ENCODE results near the gene SNAPIN.
A peak's percentile ranks its signal among the peaks of the same experiment; 100 is the strongest.
"Not testable (repeated sequence)": the region's sequence is repeated elsewhere in the genome, so short reads cannot be mapped to it uniquely, and the experiment has no call there.

The SNAPIN gene

DNA sequence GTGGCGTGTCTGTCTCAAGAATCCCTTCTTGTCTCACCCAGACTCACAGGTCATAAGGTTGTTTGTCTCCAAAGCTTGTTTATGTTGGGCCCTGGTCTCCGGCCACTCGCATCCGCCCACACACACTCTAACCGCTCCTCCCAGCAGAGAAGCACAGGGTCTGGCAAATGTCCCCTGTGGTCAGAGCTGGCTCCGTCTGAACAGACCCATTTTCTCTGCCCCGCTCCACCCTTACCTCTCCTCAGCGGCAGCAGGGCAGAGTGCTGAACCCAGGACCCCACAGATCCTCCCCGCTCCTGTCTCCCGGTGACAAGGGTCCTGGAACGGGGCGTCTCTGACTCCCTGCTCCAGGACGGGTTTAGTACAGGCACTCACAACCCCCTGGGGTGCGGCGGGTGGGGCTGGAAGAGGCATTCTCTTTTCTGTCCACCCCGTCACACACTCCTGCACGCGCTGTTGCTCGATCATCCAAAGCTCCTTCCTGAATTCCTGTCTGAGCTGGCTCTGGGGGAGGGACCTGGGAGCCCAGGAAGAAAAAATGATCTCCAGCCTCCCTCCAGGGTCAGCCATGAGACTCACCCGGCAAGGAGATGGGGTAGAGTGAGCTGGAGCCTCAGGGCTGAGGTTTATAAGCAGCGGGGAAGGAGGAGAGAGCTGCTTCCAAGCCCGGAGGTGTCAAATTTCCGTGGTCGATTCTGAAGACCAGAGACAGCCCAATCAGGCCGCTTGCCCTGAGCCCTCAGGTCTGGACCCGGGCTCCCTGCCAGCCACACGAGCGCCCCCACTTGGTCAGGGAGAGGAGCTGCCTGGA, 31.4 kb upstream of the SNAPIN start, which contains the start of gene S100A13:
Gene S100A13, minus strand, starts transcription at position 602 of the 811 bp plus-strand sequence. CDS start 1,033 bp downstream, outside the sequence.
- DNase-seq (ENCODE audit: low spot score): peak; percentile 37

GRCh38 chr1:153627715-153628626, 30.5 kb upstream of the SNAPIN start, which contains the start of gene S100A1:
S100A1 (plus strand) TSS chr1:153628434; CDS start chr1:153630522, 2,088 bp downstream.
- no peak for DNase-seq (ENCODE audit: low spot score)

GRCh38 chr1:153628638-153629342, 29.7 kb upstream of the SNAPIN start:
- no peak for DNase-seq (ENCODE audit: low spot score)

GRCh38 chr1:153629343-153629665, 29.2 kb upstream of the SNAPIN start:
- no peak for DNase-seq (ENCODE audit: low spot score)

DNA sequence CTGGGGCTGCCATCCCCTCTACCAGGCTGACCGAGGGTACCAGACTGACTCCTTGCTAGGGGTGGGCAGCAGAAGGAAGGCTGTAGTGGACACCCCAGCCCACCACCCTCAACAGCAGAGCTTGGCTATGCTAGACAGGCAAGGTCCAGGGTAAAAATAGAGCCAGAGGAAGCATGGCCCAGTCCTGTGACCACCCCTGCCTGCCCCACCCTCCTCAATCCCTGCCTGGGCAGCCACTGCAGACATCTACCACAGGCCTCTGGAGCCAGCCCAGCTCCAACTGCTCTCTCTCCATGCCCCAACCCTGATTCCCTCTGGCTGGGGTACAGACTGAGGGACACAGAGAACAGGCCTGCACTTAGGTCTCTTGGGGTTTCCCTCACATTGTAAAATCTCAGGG, 28.5 kb upstream of the SNAPIN start:
- no peak for DNase-seq (ENCODE audit: low spot score)

DNA sequence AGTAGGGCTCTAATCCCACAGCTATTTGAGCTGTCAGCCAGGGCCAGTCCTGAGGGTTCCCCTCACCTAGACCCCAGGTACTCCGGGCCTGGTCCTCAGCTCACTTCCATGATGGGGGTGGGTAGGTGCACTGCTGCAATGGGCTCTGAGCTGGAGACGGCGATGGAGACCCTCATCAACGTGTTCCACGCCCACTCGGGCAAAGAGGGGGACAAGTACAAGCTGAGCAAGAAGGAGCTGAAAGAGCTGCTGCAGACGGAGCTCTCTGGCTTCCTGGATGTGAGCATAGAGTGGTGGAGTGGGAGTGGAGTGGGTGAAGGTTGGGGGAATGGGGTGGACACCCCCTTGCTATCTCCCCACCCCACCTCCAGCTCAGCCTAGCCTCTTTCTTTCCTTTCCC, 28.1 kb upstream of the SNAPIN start:
- DNase-seq (ENCODE audit: low spot score): no peak

DNA sequence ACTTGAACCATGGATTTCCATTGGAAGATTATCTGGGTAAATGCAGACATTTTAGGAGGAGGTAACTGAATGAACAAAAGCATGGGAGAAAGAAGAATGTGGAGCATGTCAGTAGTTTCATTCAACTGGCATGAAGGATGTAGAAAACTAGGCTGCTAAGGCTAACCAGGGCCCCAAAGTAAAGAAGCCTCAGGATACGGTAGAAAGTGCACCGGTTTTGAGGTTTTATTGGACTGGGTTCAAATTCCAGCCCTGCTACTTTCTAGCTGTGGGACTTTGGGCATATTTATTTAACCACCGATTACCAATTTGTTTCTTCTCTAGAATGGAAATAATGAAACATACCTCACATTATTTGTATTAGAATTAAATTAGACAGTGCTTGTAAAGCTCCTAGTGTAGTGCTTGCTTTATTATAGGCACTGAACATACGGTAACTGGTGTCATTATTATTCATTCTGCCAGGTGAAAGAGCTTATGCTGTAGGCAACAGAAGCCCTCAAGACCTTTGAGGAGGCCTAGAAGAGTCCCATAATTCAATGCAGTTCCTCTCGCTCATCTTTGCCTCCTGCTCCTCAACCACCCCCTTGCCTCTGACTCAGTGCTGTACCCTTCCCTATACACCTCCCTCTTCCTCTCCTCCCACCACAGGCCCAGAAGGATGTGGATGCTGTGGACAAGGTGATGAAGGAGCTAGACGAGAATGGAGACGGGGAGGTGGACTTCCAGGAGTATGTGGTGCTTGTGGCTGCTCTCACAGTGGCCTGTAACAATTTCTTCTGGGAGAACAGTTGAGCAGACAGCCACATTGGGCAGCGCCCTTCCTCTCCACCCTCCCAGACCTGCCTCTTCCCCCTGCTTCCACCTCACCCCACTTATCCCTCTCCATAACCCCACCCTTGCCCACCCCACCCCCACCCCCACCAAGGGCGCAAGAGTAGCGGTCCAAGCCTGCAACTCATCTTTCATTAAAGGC, 27.2 kb upstream of the SNAPIN start:
- no peak for DNase-seq (ENCODE audit: low spot score)

DNA sequence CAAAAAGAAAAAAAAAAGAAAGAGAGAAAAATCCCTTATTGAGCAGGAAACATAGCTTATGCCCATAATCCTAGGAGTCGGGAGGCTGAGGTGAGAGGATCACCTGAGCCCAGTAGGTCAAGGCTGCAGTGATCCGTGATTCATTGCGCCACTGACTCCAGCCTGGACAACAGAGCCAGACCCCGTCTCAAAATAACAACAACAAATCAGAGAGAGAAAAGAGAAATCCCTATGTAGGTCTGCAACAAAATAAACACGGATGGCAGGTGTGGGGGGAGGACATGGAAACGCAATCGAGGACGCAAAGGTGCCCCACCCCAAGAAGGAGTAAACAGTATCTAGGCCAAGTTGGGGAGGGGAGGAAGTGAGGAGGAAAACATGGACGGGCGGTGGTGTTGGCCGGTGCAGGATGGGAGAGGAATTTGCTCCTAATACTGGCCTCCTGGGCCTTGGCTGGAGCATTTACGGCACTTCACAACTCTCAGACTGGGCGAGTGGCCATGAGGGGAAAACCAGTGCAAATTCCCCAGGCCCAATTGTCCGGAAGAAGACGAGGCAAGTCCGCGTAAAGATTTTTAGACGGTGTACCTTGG, 25.2 kb upstream of the SNAPIN start:
- DNase-seq (ENCODE audit: low spot score): no peak

- peak; percentile 97 for DNase-seq (ENCODE audit: low spot score)
Measured at GRCh38 chr1:153633754-153634665, 24.5 kb upstream of the SNAPIN start, which contains the start of gene CHTOP. CHTOP (plus strand) TSS chr1:153634066; CDS start chr1:153636589, 2,523 bp downstream.

- DNase-seq (ENCODE audit: low spot score): no peak
Measured at GRCh38 chr1:153635872-153636271, 22.6 kb upstream of the SNAPIN start.

GRCh38 chr1:153636312-153636711, 22.2 kb upstream of the SNAPIN start:
- DNase-seq (ENCODE audit: low spot score): no peak

DNA sequence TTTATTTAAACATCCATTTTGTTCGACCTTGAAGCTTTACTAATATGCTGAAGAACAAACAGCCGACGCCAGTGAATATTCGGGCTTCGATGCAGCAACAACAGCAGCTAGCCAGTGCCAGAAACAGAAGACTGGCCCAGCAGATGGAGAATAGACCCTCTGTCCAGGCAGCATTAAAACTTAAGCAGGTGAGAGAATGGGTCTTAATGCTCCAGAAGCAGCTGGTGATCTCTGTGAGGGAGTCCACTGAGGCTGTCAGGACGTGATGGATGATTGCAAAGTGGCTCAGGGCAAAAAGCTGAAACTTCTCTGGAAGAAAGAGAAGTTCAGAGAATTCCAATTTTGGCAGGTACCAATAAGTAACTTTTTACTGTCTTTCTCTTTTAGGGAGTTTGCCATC, 20.2 kb upstream of the SNAPIN start:
- DNase-seq (ENCODE audit: low spot score): no peak

- DNase-seq (ENCODE audit: low spot score): no peak
Measured at GRCh38 chr1:153639280-153639679, 19.2 kb upstream of the SNAPIN start.

DNA sequence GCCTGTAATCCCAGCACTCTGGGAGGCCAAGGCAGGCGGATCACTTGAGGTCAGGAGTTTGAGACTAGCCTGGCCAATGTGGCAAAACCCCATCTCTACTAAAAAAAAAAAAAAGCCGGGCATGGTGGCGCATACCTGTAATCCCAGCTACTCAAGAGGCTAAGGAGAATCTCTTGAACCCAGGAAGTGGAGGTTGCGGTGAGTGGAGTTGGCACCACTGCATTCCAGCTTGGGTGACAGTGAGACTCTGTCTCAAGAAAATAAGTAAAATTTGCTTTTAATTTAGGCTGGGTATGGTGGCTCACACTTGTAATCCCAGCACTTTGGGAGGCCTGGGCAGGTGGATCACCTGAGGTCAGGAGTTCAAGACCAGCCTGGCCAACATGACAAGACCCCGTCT, 18.3 kb upstream of the SNAPIN start:
- DNase-seq (ENCODE audit: low spot score): not testable (repeated sequence)

- no peak for DNase-seq (ENCODE audit: low spot score)
Measured at GRCh38 chr1:153640861-153641260, 17.6 kb upstream of the SNAPIN start.

DNA sequence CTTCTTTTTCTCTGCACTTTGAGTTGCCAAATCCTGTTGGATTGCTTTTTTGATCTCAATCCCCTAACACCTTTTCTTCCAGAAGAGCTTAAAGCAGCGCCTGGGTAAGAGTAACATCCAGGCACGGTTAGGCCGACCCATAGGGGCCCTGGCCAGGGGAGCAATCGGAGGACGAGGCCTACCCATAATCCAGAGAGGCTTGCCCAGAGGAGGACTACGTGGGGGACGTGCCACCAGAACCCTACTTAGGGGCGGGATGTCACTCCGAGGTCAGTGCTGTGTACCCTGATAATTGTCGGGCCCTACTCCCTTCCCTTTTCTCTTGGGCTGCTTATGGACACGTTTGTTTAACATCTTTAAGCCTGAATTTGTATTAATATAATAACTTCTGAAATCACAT, 16.3 kb upstream of the SNAPIN start:
- DNase-seq (ENCODE audit: low spot score): no peak

DNA sequence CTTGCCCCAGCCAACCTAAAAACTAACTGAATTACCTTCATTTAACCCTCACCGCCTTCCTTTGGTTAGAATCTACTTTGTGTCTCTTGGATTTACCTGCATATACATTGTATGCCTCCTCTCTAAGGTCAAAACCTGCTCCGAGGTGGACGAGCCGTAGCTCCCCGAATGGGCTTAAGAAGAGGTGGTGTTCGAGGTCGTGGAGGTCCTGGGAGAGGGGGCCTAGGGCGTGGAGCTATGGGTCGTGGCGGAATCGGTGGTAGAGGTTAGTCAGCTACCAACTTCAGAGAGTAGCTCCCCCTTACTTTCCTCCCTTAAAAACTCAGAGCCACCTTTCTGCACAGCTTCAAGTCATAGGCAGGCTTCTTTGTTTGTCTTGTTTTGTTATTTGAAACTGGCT, 15.4 kb upstream of the SNAPIN start:
- DNase-seq (ENCODE audit: low spot score): no peak

DNA sequence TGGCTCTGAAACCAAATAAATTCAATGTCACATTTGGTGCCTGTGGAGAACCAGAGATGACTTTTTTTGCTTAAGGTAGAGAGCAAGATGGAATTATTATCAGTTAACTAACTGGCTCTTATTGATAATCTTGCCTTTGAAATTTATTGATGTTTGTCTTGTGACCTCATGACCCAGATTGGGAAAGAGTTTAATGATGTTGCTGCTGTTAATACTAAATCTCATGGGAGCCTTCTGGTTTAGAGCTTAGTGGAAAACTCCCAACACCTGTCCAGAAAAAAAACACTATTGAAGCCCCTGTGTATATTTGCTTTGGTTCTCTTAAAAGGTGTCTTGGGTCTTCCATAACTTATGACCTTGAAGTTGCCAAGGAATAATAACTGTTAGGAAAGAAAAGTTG, 14.7 kb upstream of the SNAPIN start:
- DNase-seq (ENCODE audit: low spot score): no peak

DNA sequence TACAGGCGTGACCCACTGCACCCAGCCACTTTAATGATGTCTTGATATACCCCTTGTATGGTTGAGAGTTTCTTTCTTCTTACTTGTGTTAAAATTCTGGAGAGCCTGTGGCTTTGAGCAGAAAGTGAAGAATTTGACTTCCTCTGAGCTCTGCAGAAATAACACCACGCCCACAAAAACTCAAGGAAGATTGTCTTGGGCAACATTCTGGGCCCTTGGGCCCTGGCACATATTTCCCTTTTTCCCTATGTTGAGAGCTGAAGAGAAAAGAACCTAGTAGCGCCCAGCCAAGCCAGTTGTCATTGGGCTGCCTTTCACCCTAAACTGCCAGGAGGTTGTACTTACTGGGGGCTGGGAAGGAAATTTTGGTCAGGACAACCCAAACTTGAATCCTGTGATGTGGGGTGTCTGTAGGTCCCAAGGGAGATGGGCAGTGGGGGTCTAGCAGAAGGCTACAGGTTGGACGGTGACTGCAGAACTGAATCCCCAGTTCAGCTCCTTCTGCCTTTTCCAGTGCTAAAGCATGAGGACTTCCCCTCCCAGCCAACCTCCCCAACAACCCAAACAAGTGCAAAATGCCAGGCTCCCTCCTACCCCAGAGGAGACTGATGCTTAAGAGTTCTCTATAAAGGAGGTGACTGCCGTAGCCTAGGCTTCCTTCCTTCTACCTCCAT, 11.7 kb upstream of the SNAPIN start:
- no peak for DNase-seq (ENCODE audit: low spot score)
